GM21737 (cell line): ENCODE data around the gene PRKN.
"Not testable (repeated sequence)": the region's sequence is repeated elsewhere in the genome, so short reads cannot be mapped to it uniquely, and the experiment has no call there.

Experiments
- ATAC-seq: cut with Tn5 transposase; IDR thresholded peaks from one replicate; pipeline ENCODE4 v1.9.1; 2021; ENCODE audit warnings: mild to moderate bottlenecking, moderate library complexity; ENCODE audit not compliant: unreplicated experiment

Gene PRKN

DNA sequence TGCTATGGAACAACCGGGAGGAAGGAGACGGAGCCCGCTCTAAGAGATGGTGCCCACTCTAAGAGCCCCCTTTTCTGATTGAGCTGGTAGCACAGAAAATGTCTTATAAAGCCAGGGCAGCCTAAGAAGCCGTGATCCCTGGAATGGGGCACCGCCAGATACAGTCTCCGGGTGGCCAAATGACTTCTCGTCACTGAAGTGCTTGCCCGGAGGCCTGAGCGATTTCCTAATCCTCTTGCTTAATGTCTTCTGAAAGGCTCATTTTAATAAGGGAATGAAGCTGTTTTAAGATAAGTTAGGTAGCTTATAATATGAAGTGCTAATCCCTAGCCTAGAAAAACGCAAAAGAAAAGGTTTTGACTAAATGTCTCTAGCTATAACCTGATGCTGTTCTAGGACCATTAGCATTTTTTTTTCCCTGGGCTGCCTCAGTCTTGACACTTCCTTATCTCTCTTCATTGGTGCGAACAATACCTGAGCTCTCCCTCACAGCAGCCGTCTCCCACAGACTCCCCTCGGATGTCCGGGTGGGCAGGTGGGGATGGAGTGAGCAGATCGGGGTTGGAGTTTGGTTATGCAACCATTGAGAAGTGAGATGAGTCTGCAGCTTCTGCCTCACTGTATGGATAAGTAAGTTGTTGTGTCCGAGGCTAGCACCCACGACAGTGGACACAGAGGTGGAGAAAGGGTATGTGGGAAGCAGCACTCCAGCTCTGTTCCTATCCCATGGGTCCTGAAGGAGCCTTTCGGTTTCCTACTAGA, 894.3 kb downstream of the PRKN start:
- ATAC-seq: no peak

DNA sequence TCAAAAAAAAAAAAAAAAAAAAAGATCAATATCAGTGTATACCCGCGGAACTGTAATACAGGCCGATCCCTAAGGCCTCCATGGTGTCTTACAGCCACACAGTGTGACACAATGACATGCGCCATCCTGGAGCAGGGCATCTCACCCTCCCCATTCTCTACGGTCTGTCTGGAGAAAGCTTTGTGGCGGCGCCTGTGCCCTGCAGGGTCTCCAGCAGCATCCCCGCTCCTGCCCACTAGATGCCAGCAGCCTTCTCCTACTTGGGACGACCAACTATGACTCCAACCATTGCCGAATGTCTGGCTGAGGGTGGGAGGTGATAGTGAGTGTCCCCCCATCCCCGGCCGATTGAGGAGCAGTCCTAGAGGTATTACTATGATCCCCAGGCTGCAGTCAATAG, 894.9 kb downstream of the PRKN start:
- no peak for ATAC-seq

DNA sequence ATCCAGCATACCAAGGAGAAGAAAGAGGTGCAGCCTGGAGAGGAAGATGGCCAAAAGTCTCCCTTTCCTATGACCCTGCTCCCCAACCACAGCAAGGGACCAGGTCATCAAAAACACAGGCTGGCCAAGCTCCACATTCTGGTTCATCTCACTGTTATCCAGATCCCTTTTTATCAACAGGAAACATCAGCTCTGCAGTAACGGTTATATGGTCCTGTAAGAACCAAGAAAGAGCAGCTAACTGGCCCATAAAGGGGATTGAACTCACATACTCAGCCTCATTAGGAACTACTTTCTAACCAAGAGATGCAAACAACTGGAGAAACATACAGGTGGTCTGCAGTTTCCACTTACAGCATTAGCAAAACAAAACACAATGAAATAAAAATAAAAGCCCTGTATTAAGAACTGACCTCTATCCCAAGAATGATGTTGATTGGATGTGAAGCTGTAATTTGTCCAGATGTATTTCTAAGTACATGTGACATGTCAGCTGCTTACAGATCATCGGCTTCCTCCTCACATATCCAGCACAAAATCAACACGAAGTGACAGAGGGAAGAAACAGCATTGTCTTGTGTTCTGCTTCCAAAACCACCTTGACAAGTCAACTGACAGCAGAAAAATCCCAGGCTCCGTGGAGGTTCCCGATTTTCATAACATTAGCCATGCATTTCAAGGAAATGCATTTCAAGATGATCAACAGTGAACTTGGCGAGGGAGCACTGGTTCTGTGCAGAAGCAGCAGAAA, 896.5 kb downstream of the PRKN start:
- no peak for ATAC-seq

DNA sequence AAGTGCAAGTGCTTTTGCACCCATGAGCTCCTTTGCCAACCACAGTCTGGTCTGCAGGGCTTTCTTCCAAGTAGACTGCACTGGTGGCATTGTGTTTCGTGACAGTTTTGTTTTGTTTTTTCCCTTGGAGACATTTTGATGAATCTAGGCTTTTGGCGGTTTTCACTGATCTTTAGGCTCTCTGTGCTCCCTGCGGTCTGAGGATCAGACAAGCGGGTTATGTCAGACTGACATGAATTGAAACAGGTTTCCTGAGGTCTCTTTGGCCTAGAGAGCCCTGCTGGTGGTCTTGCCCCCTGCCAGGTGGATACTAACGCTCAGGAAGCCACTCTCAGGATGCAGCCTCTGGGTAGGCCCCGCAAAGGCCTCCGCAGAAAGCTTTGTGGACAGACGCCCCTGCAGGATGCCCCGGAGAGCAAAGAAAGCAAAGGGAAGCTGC, 898.3 kb downstream of the PRKN start:
- ATAC-seq: no peak

DNA sequence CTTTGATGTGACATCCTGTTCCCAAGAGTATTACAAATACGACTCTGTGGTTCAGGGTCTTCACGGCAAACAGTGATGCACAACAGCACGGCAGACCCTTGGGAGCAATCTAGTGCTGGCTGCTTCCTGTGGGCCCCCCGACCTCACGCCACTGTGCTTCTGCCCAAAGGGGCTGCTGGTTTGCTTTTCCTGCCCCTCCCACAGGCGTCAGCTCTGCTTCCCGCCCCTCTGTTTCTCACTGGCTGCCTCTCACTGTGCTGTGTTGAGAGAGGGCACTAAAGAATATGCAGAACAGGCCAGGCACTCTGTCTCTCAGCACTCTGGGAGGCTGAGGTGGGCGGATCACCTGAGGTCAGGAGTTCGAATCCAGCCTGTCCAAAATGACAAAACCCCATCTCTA, 899.2 kb downstream of the PRKN start:
- no peak for ATAC-seq

DNA sequence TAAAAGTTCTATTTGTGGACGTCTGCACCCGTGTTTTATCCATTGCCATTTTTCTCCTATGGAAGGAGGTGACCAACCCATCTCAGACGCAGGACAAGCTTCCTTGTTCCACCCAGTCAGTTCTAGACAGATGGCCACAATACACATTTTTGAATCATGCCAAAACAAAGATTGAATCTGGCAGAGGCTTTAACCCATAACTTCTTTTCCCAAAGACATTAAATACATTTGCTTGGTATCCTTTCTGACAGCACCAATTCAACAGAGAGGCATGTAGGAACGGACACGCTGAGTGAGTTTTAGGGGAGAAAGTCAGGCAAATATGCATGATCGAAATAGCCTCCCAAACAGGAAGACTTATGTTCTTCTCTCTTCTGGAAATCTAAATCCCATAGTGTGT, 901.1 kb downstream of the PRKN start:
- no peak for ATAC-seq

DNA sequence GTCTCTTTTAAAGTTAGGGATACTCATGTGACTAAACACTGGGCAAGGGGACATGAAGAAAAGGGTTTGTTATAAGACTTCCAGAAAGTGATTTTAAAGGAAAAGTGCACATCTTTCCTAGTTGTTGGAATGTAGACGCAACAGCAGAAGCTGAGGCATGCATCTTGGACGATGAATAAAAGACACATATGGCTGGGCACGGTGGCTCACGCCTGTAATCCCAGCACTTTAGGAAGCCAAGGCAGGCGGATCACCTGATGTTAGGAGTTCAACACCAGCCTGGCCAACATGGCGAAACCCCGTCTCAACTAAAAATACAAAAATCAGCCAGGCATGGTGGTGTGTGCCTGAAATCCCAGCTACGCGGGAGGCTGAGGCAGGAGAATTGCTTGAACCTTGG, 905.4 kb downstream of the PRKN start:
- ATAC-seq: not testable (repeated sequence)

DNA sequence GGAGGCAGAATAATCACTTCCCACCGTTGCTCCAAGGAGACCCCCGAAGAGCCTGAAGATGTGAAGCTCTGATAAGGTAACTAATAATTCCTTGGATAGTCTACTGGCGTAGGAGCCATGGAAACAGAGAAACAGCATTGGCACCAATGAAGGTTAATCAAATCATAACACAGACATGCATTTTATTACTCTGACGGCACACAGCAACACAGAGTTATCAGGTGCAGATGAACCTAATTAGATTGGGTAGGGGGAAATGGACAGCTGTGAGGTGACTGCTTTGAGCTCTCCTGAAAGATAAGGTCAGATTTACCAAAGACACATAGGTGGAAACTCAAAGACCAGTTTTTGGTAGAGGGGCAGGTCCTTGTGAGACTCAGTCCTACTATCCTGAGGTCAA, 909.7 kb downstream of the PRKN start:
- ATAC-seq: no peak

DNA sequence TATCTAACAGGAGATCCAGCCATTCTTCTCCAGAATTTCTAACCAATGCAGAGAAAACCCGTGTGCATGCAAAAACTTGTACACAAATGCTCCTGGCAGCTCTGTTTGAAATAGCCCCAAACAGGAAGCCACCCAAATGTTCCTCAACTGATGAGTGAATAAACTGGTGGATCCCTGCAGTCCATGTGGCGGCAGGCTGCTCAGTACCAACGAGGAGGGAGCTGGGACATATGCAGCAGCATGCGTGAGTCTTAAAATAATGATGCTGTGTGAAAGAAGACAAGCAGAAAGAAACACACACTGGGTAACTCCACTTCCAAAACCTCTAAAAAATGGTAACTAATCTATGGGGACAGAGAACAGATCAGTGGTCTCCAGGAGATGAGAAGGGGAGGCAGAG, 911.6 kb downstream of the PRKN start:
- no peak for ATAC-seq

DNA sequence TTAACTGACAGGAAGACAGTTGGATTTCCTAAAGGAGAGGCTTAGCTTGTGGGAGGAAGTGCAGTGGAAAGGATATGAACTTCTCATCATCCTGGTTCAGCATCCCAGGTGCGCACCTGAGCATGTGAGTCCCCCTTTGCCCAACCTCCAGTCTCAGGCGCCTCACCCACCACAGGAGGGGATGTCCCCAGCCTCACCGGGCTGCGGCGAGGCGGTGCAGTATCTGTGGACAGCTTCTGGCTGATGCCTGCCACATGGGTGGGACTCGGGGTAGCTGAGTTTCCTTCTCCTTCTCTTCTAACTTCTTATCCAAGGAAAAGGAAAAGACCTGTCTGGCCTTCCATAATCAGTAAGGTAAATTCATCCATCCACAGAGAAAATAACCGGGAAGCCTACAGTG, 914.4 kb downstream of the PRKN start:
- no peak for ATAC-seq

DNA sequence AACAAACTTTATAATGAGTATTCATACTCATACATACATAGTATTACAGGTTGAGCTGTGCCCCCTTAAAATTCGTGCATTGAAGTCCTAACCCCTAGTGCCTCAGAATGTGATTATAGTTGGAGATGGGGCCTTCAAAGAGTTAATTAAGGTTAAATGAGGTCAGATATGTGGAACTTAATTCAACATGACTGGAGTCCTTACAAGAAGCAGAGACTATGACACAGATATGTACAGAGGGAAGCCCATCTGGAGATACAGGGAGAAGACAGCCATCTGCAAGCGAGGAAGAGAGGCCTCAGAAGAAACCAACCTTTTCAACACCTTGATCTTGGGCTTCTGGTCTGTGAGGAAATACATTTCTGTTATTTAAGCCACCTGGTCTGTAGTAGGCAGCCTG, 917.6 kb downstream of the PRKN start:
- ATAC-seq: no peak

DNA sequence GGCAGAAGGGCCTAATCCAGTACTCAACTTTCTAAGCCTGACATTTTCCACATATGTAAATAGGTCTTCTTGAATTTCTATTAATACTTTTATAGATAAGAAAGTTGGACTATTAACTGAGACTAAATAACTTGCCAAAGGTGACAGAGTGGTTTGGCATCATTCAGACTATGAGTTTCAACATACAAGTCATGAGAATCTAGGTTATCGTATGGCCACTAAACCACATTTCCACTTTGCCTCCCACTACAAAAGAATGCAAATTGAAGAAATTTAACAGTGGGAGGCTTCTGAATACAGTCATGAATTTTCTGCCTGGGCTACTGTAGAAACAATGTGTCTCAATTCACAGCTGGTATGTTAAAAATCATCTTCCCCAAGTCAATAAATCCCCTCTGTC, 922.7 kb downstream of the PRKN start:
- ATAC-seq: no peak

DNA sequence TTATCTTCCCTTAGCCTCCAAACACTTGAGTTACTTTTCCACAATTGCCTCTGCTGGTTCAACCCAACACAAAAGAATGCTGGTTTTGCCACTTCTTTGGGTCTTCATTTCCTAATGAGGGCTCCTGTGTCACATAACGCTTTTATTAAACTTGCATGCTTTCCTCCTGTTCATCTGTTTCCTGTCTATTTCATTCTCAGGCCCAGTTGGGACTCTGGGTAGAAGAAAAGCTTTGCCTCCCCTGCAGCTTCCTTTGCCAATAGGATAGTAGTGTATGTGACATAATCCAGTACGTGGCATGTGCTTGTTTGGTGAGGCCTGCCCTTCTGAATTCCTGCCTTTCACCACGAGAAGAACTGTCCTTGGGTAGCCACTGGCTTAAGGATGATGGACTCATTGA, 924.4 kb downstream of the PRKN start:
- ATAC-seq: no peak

DNA sequence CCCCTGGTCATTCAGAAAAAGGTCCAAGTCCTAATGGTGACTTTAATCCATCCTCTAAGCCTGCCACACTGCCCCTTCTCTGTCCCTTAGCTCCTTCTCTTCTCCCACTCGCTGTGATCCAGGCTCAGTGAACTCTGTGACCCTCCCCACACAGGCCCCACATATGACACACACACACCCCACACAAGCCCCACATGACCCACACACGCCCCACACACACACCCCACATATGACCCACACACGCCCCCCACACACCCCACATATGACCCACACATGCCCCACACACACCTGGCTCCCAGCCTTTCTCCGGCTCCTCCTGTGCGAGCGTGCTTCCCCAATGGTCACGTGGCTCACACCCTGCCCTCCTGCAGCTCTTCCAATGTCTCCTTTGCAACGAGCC, 925.3 kb downstream of the PRKN start:
- ATAC-seq: no peak

DNA sequence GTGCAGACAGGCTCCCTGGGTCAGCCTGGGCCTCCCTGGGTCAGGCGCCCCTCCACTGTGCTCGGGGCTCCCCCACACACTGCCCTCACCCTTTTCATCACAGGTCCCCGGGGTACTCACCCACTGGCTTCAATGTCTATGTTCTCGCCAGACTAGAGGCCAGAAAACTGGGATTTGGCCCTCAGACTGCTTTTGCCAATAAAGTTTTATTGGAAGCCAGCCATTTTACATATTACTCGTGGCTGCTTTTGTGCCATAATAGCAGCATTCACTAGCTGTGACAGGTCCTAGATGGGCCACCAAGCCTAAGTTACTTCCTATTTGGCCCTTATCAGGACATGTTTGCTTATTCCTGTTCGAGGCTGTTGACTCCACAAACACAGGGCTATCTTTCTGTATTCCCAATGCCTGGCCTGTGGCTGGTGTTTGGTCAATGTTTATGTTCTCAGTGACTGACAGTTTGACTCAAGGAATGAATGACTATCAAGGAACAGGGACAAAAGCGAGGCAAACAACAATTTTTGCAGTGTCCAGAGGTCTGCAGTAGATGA, 928.6 kb downstream of the PRKN start:
- ATAC-seq: no peak

DNA sequence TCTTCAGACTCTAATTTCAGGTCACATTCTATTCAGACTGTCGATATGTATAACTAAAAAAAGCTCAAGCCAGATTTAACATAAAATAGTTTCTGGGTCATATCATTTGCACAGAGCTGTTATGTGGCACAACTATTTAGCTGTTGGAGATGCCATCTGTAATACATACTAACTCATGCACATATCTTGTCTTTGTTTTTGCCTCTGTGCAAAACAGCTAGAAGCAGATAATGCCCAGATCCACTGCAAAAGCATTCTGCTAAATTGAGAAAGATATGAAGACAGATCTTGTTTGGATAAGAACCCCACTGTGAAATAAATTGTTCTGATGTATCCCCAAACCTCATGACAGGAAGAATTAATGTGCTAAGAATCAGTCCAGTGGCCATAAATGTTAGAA, 930.9 kb downstream of the PRKN start:
- no peak for ATAC-seq

DNA sequence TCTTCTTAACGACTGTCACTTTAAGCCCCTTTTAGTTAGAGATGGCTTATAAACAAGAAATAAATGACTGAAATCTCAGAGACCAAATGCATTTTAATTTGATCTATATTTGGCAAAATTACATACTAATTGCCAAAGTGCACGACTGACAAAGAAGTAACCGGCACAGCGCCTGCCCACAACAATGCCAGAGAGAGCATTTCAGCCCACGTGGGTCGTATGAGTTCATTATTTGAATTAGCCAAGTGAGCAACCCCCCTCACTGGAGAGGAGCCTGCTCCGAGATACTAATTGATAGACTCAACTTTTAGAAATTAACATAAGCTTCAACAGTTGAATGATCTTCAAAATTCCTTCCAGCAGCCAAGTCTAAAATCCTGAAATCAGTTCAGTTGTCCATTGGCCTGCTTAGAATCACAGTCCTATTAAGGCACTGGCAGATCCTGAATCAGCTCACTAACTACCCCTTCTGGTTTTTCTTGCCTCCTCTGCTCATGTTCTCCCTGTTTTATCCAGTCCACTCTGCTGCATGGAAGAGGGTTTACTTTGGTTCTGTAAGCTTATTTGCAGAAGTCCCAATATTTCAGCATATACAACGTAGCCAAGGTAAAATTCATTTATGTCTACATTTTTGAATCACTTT, 934.6 kb downstream of the PRKN start:
- ATAC-seq: no peak

DNA sequence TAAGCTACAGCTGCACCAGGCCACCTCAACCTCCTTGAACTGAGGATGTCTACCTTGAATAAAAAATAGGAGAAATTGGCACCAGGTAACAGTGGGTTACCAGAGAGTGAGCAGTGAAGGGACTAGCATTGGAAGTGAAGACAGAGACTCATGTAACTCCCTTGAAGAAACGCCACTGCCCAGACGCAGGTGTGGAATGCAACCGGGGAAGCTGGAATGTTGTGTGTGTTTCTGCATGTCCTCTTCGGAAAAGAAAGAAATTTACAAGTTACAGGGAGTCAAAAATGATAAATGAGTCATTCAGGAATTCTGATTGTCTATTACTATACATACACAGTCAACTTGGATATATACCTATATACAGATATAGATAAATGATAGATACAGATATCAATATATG, 939.0 kb downstream of the PRKN start:
- ATAC-seq: no peak

DNA sequence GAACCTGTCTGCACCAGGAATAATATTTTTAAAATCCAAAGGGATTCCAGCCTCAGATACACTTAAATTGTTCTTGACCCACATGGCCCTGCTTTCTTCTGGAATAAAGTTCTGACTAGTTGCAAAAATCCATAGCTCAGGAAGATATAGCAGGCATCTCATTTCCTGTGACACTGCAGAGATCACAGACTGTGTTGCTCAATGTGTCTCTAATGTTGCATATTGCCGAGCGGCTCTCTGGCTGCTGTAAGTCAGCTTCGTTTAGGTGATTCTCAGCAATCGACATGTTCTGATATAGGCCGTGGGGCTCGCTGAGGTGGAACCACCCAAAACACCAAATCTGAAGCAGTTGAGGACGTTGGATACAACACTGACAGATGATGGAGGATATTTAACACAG, 955.4 kb downstream of the PRKN start:
- ATAC-seq: no peak

DNA sequence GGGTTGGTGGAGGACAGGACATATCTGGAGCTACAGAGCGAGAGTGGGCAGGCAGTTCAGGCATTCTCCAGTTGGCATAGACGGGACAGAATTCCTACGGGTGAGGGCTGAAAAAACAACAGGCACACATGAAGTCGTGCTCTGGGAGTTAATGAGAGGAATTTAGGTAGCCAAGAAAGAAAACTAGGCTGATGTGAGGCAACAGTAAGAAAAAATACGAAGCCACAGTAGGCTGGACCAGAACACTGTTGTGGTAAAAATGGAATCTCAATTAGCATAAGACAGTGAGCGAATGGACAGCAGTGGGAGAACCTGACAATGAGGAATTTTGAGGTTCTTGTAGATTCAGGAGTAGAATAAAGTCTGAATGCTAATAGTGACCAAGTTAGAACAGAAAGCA, 965.6 kb downstream of the PRKN start:
- no peak for ATAC-seq

DNA sequence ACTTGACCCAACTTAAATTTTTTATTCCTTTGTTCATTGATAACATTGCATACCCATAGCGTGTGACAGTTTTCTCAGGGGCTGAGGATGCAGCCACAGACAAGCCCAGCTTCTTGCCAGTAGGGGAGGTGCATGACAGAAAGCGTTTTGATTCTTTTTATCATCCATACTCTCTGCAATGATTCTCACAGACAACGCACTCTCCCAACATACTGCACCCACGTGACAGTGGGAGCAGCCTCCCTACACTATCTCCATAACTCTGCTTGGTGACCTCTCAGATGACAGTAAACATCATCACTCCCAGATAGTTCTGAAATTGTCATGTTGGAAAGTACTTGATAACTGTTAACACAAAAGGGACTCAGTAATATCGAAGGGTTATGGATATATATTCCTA, 972.5 kb downstream of the PRKN start:
- ATAC-seq: no peak

DNA sequence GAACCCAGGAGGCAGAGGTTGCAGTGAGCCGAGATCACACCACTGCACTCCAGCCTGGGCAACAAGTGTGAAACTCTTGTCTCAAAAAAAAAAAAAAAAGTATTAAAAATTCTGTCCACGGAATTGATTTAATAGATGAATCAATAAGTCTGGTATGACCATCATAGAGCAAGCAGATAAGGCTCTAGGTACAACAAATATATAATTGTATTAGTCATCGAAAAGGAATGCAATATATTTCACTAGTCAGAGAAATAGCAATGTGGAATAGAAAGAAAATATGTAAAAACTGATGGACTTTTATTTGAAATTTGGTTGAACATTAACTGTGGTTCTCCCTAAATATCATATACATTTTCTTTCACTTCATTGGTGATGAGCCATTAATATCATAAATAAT, 976.9 kb downstream of the PRKN start:
- ATAC-seq: no peak
